ENCODE data around the gene LHFPL4.
"Not testable (repeated sequence)": the region's sequence is repeated elsewhere in the genome, so short reads cannot be mapped to it uniquely, and the experiment has no call there.

The LHFPL4 gene

GRCh38 chr3:9534429-9534828, 19.2 kb downstream of the LHFPL4 start:
- FAIRE-seq = no peak

- no peak for FAIRE-seq
Measured at GRCh38 chr3:9525078-9525477, 28.5 kb downstream of the LHFPL4 start.

GRCh38 chr3:9514956-9515355, 38.7 kb downstream of the LHFPL4 start:
- no peak for FAIRE-seq

- FAIRE-seq = no peak
Measured at GRCh38 chr3:9514306-9514705, 39.3 kb downstream of the LHFPL4 start.

GRCh38 chr3:9512456-9513045, 41.1 kb downstream of the LHFPL4 start:
- FAIRE-seq = no peak

DNA sequence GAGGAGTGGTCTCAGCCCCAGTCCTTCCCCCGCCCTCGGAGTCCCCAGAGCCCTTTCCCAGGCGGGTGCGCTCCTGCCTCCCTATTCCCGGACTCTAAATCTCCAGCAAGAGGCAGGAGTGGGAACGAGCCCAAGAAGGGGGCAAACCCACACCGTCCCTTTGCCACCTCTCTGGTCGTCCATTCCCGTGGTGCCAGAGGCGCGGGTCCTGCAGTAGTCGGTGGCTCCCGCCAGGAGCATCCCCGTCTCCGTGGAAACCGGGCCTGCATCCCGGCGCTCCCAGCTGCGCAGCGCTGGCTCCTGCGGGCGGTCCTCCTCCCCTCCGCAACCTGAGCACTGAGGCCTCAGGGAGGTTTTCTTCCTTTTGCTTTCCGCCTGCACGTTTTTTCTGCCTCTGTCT, 44.8 kb downstream of the LHFPL4 start:
- FAIRE-seq = no peak

GRCh38 chr3:9507586-9508578, 45.7 kb downstream of the LHFPL4 start:
- no peak for FAIRE-seq

DNA sequence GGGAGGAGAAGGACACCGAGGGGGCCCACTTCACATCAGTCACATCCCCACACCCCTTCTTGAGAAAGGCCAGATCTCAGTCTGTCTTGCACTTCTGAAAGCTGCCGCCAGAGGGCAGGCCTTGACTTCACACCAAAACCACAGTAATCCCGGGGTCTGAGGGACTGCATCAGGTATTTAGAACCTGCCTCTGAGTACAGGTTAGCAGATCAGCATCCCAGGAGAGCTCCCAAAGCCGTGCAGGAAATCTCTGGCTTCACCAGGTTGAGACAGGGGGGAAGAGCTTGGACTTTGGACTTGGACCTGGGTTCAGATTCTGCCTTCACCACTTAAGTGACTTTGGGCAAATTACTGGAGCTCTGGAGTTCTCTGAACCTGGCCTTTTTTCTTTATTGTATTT, 50.3 kb downstream of the LHFPL4 start:
- FAIRE-seq = no peak

GRCh38 chr3:9501226-9501625, 52.4 kb downstream of the LHFPL4 start:
- no peak for FAIRE-seq

DNA sequence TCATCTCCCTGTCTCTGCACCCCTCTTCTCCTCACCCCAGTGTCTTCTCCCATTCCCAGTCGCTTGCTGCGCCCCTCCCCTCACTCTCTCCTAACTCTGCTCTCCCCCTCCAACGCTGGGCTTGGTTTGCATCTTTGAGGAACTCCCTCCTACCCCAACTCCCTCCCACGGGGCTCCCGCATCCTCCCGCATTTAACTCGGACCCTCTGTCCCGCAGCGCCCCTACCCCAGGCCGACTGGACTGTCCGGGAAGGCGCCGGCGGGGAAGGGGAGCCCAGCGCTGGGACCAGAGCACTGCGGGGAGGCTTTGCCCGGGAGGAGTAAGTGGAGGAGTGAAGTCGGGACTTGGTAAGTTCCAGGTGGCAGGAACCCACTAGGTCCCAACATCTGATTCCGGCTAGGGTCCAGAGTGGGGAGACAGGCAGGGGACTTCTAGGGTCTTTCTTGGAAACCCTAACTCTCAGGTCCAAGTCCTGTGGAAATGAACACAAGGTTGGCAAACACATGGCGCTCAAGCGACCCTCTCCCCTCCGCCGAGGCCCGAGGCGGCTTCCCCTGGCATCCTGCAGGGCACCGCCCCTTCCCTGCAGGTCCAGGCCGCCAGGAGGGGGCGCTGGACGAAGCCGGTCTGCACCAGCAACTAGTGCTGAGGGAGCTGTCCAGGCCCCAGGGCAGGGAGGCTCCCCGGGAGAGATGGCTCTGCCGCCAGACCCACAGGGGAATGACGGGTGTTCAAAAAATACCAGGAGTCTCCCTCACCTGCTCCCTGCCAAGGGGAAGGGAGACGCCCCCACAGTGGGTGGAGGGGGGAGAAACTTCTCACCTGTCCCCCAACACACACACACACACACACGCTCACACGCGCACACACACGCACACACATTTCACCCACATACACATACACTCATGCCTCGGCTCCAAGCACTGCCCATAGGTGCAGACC, 53.2 kb downstream of the LHFPL4 start:
- no peak for FAIRE-seq

DNA sequence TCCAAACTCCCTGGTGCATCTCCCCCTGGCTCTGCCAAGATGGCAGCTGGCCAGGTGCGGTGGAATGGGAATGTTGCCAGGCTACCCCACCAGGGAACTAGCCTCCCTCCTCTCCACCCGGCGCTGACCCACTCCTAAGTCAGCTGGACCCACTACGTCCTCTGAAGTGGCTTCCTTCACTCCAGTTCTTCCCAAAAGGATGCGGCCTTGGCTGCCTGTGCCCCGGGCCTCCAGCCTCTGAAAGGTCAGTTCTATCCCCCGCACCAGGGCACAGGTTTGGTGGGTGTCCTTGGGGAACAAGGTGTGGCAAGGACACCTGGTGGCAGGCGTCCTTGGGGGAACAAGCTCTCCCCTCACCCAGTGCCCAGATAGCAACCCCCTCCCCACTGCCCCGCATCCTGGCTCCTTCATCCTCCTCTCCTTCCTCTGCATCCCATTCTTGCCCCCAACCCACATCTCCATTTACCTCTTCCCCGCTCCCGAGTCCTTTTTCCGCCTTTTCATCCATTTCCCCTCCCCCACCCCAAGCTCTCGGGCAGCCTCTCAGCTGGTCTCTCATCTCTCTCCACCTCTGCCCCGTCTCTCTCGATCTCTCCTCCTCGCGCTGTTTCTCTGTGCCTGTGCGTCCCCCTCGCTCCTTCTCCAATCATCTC, 54.0 kb downstream of the LHFPL4 start:
- FAIRE-seq = no peak

DNA sequence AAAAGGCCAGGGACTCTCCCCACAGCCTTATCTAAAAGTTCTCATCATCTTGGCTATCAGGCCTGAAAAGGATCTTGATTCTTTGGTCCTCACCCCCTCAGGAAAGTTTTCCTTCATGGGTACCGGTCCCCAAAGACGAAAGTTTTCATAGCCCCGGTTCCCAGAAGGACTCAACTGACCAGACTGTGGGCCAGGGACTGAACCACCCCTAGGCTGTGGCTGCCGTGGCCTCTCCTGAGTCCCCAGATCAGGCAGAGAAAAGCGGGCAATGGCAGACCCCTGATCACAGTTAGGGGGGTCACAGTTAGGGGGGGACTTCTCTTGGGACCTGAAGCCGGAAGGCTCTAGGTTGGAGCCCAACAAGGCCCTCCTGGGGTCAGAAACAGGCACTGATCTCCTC, 54.8 kb downstream of the LHFPL4 start:
- FAIRE-seq = no peak

DNA sequence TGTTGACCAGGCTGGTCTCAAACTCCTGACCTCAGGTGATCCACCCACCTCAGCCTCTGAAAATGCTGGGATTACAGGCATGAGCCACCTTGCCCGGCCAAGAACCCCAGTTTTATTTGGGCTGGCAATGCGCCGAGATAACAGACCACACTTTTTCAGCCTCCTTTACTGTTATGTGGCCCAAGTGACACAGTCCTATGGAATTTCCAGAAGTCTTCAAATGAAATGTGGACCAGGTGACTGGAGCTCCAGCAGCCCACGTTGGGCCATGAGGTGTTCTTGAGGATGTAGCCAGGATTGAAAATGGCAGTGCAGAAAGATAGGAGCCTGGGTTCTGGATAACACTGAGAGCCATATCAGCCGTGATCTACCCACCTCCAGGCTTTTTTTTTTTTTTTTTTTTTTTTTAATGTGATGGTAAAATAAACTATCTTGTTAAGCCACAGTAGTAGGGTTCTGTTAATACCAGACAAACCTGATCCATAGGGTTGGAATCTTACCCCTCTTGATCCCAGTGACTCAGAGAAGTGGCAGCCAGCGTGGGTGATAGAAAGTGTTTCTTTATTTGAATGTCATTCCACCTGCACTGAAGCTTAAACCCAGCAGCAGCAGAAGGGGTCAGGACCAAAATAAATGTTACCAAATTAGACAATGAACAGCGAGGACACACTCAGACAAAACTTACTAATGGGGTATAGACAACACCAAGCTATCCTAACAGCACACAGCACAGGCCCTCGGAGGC, 55.6 kb downstream of the LHFPL4 start:
- no peak for FAIRE-seq

GRCh38 chr3:9496893-9497292, 56.7 kb downstream of the LHFPL4 start:
- no peak for FAIRE-seq

- not testable (repeated sequence) for FAIRE-seq
Measured at GRCh38 chr3:9494036-9494435, 59.6 kb downstream of the LHFPL4 start.

- FAIRE-seq = no peak
Measured at GRCh38 chr3:9491506-9491905, 62.1 kb downstream of the LHFPL4 start.

- FAIRE-seq = no peak
Measured at GRCh38 chr3:9485248-9485647, 68.4 kb downstream of the LHFPL4 start.

- no peak for FAIRE-seq
Measured at GRCh38 chr3:9480265-9480664, 73.4 kb downstream of the LHFPL4 start.

DNA sequence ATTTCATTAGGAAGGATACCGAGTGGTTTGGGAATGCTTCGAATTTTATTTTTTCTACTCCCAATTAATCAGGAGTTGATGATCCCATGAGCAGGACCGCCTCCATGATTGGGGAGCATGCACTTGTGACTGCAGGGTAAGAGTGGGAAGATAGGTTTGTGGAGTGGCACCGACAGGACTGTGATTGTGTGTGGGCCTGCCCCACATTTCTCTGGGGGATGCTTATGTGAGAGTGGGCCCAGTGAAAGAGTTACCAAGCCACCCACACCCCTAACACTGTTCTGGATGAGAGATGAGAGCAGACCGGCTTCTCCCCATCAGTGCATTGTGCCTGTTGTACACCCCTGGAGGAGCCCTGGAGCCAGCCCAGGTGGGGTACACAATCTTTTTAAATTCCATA, 76.7 kb downstream of the LHFPL4 start:
- no peak for FAIRE-seq

DNA sequence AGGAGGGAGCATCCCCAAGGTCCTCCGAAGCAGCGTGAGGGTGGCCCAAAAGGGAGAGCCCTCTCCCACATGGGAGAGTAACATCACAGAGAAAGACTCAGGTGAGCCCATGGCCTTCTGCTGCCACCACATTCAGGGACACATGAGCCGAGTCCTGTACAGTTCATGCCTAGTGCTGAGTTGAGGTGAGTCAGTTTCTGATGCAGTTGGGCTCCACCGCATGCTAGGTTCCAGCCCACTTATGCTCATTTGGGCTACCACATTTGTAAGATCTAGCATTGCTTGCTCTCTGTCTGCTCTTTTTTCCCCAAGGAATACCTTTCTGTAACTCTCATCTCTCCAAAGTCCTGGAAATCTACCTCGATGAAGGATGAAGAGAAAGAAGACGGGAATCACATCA, 79.1 kb downstream of the LHFPL4 start:
- no peak for FAIRE-seq

DNA sequence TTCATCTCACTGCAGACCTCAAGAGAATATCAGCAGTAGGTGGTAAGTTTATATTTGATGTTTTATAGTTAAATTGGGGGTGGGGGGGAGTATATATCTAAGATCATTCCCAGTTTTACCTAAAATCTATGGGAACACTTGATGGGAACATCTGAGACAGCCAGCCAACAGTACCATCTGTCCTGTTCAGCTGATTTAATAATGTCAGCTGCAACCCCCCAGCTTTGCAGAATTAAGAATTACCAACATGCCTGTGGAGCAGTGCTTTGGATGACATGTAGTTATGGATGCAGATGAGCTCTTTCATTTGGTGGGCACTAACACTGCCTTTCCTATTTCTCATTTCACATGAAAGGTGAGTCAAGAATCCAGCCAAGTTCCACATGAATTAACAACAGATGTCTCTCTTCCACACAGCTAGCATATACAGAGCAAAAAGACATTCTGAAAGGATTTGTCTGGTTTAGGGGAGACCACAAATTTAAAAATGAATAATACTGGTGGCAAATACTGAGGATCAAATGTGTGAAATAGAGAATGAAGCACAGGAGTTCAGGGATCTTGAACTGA, 80.0 kb downstream of the LHFPL4 start:
- FAIRE-seq = no peak

DNA sequence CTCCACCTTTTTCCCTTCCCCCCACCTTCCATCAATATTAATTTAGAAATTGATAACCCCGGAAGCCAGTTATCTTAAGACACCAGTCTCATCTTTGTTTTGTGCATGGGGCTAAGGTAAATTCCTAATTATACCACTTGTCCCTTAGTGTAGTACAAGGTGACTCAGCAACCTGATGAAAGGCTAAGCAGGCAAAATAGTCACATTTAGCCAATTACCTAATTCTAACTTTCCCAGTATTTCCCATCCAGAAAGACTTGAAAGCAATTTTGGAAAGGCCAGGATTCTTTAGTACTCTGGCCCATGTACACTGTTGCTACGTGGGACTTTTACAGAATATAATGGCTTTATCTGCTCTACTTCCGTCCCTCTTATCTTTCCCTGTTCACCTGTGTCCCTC, 83.6 kb downstream of the LHFPL4 start:
- FAIRE-seq = no peak

All from TTC549 (cell line).